GM21367 (cell line): ENCODE measurements around the gene DENND1B.

Source experiments
- ATAC-seq: cut with Tn5 transposase; IDR thresholded peaks from one replicate; pipeline ENCODE4 v1.9.1; 2021; ENCODE audit not compliant: unreplicated experiment

DENND1B gene, protein sequence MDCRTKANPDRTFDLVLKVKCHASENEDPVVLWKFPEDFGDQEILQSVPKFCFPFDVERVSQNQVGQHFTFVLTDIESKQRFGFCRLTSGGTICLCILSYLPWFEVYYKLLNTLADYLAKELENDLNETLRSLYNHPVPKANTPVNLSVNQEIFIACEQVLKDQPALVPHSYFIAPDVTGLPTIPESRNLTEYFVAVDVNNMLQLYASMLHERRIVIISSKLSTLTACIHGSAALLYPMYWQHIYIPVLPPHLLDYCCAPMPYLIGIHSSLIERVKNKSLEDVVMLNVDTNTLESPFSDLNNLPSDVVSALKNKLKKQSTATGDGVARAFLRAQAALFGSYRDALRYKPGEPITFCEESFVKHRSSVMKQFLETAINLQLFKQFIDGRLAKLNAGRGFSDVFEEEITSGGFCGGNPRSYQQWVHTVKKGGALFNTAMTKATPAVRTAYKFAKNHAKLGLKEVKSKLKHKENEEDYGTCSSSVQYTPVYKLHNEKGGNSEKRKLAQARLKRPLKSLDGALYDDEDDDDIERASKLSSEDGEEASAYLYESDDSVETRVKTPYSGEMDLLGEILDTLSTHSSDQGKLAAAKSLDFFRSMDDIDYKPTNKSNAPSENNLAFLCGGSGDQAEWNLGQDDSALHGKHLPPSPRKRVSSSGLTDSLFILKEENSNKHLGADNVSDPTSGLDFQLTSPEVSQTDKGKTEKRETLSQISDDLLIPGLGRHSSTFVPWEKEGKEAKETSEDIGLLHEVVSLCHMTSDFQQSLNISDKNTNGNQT

DNA sequence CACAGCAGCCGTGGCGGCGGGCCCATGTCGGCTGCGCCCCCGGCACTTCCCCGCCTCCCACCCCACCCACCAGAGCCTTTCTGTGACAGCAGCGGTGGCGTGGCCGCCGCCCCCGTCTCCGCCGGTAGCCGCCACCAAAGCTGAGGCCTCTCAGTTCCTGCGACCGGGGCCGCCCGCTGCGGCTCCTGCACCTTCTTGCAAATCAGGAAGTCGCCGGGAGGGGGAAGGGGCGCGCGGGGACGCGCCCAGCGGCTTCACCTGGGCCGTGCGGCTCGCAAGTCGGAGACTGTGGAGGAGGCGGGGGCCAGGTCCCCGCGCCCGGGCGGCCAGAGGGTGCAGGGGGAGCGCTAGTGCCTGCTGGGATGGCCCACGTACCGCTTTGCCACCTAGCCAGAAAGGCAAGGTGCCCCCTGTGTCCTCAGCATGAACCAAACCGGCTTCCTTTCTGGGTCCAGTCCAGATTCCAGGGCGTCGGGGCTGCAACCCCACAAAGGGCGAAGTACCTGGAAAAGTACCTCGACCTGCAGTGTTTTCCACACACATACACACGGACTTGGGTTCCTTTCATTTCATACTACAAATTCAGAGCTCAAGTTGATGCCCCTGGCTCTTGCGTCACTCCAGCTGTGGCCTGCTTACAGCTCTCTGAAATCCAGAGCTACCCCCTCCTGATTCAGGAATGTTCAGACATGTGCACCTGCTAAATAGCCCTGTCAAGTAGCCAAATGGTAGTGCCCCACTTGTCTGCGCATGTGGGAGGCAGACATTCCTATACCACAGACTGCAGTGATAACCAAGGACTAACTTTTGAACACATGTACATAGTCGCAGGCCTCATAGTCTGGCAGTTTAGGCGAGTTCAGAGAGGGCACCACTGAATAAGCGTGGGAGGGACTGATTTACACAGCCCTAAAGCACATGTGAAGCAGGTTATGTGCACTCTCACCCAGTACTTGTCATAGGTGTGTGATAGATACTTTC is at the start of gene DENND1B:
Gene DENND1B, minus strand, starts transcription at position 199 of the 981 bp plus-strand sequence. CDS start 325 bp downstream, outside the sequence.
- peak; percentile 61 for ATAC-seq

DNA sequence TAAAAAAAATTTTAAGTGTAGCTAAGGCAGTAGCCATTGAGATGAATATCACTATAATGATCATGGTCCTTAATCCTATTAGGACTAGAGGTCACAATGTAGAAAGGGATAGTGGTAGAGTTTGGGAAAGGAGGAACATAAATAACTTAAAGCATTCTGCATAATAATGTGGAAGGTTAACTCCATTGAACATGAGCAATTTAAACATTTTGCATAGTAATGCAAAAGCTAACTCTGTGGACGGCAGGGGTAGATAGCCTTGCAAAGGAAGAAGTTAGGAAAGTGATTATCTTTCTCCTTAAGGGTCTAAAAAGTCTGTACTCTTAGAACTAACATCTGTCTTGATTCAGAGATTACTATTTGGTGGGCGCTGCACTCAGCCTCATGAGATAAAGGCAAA is 39.0 kb upstream of the DENND1B start:
- no peak for ATAC-seq

DNA sequence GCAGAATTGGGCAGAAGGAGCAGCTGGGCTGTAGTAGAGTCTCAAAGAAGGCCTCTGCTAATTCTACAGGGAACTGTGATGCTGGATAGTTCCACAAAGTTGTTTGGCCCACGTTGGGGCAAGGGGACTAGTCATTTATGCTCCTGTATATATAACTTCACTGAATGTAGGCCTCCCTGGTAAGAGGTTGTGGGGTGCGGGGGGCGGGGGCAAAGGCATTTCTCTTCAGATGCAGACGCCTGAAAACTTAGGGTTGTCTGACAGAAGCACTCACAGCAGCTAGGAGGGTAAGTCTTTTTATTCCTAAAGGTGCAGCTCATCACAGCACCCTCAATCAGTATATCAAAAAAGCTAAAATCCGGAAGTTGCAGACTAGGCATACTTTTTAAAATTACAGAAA is 38.5 kb upstream of the DENND1B start:
- no peak for ATAC-seq

DNA sequence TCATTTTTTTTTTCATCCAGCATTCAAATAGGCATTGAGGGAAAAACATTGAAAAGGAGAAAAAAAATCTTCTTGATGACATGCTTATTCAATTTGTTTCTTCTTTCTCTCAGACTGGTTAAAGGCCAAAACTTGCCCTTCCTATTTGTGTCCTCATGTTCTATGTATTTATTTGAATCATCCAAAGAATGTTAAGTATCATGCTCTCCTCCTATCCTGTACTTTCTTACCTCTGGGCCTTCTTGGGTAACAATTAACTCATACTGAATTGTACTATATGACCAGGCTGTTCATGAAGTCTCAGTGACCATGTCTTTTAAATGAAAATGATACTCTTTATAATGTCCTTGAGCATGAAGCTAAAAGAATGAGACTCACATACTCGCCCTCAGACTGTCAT is 36.5 kb upstream of the DENND1B start:
- ATAC-seq: no peak

DNA sequence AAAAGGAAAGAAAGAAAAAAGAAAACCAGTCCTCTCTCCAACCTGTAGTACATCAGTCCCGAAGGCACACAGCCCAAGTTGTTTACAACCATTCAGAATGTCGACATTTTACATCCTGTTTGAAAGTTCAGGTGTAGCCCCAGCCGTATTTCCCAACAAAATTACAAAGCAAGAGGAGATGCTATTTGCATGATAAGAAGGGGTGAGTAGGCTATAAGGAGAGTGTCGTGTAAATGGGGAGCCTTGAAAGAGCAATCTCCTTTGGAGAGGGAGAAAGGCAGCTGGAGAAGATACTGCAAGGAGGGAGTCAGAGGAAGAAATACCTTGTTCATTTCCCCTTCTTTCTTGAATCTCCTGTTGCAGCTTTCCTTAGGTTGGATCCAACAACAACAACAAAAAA is 35.5 kb upstream of the DENND1B start:
- ATAC-seq: no peak

DNA sequence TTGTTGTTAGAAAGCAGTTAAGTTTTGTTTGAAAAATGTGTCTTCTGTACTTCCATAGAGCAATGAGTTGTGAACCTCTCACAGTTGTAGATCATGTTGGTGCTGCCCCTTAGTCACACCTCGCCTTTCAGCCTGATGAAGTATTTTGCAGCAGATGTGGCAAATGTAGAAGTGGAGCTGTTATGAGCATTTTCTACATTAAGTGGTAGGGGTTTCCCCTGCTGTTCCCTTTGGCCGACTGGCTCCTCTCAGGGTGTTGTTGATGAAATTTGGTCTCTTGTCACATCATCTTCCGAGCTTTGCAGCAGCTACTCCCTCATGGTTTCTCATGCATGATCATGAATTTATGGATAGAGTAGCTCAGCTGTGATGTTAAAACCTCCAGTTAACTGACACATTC is 33.6 kb upstream of the DENND1B start:
- ATAC-seq: no peak

DNA sequence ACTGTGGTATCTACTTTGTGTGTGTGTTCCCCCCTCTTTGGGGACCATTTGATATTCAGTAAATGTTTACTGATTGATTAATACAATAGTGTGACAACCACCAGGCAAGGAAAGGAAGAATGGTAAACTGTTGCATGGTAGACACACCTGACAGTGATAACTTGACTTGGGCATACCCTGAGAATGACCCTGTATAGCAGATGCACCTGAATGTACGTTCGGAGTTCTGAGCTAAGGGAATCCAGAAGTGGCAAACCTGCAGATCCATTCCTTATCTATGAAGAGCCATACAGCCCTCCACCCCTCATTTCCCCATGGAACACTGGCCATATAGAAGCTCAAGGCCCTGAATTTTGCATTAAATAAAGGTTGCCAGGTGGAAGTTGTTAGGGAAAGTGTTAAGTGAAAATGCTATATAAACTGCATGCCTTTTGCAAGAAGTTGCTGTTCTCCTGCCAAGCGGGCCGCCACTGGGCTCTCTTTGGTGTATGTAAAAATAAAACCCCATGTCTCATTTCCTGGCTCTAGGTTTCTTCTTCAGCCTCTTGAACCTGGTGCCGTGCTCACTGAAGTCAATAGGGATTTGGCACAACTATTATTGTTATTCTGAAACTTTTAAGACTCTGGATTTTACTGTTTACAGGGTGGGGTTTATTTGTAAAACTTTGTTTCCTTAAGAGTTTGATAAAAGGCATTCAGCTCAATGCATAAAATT is 32.6 kb upstream of the DENND1B start:
- no peak for ATAC-seq

DNA sequence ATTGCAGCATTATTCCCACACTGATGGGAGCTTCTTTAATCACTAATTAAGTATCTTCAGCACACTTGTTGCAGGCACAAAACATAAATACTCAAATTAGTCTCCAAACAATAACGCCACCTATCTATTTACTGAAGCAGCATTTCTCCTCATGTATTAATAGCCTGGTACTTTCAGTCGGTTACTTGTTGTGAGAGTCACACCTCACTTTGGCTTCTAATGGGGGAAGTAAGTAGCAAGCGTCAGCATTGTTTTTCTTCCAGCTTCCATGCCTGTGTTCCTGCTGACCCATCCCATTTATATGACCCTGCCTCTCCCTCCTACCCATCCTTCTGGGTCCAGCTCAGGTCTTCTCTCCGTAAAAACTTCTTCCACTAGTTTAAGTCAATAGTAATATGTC is 31.9 kb upstream of the DENND1B start:
- ATAC-seq: peak; percentile 88

DNA sequence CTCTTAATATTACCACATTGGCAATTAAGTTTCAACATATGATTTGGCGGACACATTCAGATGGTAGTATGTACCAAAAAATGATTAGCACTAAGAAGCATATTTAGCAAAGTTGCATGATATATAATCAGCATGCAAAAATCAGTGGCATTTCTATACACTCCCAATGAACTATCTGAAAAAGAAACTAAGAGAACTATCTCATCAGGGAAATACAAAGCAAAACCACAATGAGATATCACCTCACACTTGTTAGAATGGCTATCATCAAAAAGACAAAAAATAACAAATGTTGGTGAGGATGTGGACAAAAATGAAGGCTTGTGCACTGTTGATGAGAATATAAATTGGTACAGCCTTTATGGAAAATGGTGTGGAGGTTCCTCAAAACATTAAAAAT is 31.4 kb upstream of the DENND1B start:
- no peak for ATAC-seq

DNA sequence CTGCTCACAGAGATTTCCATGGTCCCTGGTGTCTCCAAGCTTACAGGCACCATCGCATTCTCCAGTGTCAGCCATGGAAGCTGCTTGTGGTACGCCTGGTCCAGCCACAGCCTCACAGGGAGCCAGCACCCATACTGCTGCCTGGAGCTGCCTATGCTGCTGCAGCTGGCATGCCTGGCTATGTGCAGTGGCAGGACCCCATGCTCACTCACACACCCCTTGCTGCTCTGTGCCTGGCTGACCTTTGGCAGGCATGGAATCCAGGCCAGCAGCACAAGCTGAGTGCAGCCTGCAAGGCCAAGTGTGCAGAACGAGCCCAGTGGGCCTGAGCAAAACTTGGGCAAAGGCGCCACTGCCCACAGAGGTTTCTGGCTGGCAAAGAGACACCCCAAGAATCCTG is 26.4 kb upstream of the DENND1B start:
- no peak for ATAC-seq

DNA sequence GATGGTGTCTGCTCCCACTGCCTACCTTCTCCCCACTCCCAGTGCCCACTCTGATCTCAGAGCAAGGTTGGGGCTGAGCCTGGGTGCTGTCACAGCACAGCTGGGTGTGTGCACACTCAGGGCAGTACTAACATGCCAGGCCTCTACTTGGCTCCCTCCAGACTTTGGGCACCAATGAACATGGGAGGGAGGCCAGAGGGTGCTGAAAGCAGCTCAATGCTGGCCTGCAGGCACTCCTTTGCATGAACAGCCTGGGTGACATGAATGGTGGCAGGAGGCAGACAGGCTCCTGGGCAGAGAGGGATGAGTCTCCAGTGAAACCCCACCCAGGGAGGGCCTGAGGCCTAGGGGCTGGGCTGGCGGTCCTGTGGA is 25.8 kb upstream of the DENND1B start:
- ATAC-seq: no peak

DNA sequence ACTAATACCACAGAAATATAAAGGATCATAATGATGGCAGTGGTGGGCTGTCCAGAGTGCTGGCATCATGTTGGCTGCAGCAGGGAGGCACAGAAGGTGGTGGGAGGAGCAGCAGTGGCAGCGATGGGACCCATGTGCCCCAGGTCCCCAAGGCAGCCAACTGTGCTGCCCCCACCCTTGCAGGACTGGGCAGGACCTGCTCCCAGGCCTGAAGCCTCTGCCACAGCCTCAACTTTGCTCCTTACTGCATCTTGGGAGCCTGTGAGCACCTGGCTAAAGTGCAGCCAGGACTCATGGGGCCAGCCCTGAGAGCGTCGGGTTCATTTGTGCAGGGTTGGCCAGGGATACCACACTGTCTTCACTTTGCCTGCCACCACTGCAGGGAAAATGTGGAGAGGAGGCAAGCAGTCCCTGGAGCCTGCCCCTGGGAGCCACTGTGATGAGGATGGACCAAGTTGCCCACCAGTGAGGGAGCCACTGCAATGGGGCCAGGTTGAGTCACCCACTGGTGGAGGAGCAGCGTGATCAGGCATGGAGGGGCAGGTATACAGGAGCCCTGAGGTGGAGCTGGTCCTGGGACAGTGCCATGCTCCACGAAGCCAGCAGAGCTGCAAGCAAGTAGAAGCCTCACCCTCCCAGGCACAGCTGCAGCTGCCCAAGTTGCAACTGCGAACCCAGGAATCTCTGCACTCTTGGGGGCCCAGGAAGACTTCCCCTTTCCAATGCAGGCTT is 25.3 kb upstream of the DENND1B start:
- no peak for ATAC-seq

DNA sequence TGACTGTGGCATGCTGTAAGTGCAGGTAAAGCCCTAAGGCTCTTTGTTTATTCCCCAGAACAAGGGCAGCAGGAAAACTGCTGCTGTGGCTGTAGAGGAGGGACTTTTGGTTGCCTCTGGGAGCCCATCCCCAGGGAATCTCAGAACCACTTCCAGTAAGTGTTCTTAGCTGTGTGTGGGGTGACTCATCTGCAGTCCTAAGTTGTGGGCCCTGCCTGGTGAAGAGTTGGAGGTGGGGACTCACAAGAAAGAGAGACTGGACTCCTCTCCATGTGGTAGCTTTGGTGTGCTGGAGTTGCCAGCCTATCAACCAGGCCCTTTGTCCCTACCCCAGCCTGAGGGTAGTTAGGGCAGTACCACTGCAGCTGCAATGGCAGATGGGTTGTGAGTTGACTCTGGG is 24.0 kb upstream of the DENND1B start:
- no peak for ATAC-seq

DNA sequence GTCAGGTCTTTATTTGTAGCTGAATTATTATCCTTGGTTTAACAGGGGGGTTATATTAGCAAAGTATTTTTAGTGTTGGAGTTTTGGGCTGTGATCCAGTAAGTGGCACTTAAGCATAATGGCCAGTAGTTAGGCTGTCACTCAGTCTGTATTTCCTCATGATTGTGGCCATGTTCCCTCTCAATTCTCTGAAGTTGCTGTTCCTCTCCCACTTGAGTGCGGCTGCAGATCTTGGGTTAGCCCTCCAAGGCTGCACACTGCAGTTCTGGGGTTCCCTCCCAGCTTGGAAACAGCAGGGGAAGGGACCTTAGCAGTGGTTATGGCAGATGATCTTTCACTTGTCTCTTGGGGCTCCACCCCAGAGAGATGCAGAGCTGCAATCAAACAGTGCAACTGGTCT is 23.2 kb upstream of the DENND1B start:
- ATAC-seq: no peak

DNA sequence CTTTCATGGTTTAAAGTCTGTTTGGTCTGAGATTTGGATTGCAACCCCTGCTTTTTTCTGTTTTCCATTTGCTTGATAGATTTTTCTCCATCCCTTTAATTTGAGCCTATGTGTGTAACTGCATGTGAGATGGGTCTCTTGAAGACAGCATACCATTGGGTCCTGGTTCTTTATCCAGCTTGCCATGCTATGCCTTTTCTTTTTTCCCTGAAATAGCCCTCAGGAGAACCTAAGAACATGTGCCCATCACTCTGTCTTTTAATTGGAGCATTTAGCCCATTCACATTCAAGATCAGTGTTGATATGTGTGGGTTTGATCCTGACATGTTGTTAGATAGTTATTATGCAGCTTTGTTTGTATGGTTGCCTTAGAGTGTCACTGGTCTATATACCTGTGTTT is 21.7 kb upstream of the DENND1B start:
- ATAC-seq: no peak

DNA sequence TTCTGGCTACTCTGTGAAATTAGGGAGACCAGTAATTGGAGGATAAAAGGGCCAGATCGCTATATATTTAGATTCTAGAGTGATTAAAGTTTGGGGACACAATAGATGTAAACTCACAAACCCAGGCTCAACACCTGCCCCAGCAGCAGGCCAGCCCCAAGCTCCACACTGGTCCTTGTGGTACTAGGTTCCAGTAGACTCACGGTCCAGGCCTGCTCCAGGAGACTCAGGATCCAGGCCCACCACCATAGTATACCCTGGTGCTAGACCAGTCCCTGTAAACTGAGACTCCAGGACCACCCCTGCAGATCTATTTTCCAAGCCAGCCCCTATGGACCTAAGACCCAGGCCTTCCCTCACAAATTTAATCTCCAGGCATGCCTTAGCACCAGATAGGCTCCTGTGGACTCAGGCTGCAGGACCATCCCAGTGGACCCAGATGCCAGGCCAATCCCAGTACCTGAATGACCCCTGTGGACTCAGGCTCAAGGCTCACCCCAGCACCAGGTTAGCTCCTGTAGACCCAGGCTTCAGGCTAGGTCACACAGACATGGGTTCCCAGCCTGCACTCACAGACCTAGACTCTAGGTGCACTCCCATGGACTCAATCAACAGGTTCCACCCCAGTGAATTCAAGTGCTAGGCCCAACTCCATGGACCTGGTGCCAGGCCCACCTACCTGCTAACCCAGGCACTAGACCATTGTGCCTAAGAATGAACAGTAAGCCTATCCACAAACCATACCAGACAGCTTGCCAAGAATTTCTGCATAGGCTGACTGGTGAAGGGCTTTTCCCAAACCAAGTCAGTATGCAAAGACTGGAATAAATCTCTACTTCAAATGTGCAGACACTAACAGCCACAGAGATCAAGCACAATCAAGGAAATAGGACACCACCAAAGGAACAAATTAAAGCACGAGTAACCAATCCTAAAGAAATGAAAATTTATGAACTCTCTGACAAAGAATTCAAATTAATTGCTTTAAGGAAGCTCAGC is 13.8 kb upstream of the DENND1B start:
- no peak for ATAC-seq

DNA sequence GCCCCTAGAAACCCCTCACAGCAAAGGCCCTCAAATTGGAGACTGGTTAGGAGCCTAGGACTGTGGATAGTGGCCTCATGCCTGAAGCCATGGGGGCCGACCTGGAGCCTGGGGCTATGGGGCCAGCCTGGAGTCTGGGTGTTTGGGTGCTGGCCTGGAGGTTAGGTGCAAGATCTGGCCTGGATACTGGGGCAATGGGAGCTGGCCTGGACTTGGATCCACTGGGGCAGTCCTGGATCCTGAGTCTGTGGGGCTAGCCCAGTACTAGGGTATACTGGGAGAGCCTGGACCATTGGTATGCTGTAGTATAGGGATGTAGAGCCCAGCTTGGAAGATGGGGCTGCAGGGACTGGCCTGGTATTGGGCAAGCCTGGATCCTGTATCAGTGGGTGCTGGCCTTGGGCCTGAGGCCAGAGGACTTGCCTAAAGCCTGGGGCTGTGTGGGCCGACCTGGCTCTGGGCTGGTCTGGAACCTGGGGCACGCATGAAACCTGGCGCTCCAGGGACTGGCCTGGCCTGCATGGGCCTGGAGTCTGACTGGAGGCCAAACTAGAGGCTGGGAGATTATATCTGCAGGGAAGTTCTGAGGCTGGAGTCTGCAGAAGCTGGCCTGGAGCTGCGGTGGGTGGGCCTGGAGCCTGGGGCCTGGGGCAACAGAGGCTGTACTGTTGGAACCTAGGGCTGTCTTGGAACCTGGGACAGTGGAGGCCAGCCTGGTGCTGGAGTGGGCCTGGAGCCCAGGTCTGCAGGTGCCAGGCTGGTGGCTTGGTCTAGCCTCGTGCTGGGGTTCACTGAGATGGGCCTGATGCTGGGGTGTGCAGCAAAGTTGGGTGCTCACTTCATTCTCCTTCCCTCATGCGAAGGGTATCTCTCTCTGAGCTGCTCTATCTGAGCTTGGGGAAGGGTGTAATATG is 12.6 kb upstream of the DENND1B start:
- ATAC-seq: no peak

DNA sequence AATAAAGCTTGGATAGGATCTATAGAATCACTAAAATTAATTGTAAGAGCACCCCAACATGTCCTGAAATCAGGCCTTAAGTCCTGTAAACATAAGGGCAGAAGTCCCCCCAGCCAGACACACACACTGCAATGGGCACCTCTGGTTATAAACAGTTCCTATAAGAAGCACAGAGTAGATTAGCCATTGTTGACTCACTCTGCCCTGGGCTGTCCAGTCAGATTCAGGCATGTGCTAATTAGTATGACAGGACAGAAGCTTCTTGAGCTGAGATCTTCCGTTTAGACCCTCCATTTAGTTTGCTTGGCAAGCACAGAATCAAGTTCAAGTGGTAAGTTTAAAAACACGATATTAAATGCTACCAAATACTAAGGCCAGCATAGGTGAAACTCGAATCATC is 11.8 kb upstream of the DENND1B start:
- ATAC-seq: no peak
